Activated CD8-positive, alpha-beta memory T cell treated with anti-CD3 and anti-CD28 coated beads for 36 hours (primary cell): Measurements from ENCODE around the gene RABL3. TPM values are rescaled to one million over a fixed set of nuclear protein-coding genes. Genes with fewer than 3 reads are reported as not detected.
"Not testable (repeated sequence)": the region's sequence is repeated elsewhere in the genome, so short reads cannot be mapped to it uniquely, and the experiment has no call there.

ENCODE experiments used
- CTCF ChIA-PET: fragments of 350-600 bp; sonication (Branson Sonifier 250); formaldehyde crosslinking; loops from one replicate; lab custom pipeline; 2021; ENCODE audit warnings: antibody characterized with exemption; lab: Charles Lee
- POLR2A ChIA-PET: fragments of 350-600 bp; sonication (Branson Sonifier 250); formaldehyde crosslinking; loops from one replicate; lab custom pipeline; 2021; ENCODE audit warnings: antibody characterized with exemption; lab: Charles Lee
- total RNA-seq, 2 experiments: library from RNA; stranded (reverse); gene quantifications; one replicate each; pipeline ENCODE4 v1.2.3, GENCODE V29; 2021

Gene RABL3, protein sequence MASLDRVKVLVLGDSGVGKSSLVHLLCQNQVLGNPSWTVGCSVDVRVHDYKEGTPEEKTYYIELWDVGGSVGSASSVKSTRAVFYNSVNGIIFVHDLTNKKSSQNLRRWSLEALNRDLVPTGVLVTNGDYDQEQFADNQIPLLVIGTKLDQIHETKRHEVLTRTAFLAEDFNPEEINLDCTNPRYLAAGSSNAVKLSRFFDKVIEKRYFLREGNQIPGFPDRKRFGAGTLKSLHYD
- total RNA-seq: 10 to 100 TPM; 41.4 to 42.4 TPM

DNA sequence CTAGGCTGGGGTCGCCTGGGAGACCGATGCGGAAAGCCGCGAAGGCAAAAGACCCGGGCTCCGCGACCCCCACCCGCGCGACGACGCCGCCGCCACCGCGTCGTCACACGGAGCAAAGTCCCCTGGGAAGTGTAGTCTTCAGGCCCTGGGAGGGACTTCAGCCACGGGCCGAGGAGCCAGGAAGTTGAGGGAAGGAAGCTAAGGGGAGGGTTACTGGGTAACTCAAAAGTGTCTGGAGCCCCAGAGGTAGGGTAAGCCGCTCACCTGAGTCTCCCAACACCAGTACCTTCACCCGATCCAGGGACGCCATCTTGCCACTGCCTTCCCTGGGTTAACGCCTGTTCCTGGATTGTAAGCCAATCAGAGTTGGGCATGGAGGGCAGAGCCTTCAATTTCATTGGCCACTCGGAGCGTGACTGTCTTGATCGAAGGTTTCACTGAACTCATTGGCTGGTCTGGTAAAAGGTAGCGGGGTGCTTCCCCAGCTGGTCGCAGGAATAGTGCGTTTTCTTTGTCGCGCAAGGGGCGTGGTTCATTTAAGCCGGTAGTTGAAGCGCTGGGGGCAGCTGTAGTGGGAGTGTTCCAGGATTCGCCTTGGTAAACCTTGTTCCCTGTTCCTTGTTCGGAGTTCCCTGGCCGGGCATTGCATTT, at the start of gene RABL3, which contains the start of gene GTF2E1:
RABL3 (minus strand) TSS at position 319 of the 651 bp plus-strand sequence; CDS start at position 310, 9 bp downstream.
GTF2E1 (plus strand) TSS at position 547 of the 651 bp plus-strand sequence. CDS start 7,809 bp downstream, outside the sequence.
- POLR2A ChIA-PET: interaction anchor here (0.8 to 1.0 kb wide), 2 partner anchors 100 to 147 kb away, joined by 3 to 9 read pairs; partner anchors contain the start of gene NDUFB4
- CTCF ChIA-PET: interaction anchor here (0.7 to 1.4 kb wide), 3 partner anchors 35 to 124 kb away, joined by 3 to 4 read pairs (median 3); no protein-coding TSS in a partner anchor

DNA sequence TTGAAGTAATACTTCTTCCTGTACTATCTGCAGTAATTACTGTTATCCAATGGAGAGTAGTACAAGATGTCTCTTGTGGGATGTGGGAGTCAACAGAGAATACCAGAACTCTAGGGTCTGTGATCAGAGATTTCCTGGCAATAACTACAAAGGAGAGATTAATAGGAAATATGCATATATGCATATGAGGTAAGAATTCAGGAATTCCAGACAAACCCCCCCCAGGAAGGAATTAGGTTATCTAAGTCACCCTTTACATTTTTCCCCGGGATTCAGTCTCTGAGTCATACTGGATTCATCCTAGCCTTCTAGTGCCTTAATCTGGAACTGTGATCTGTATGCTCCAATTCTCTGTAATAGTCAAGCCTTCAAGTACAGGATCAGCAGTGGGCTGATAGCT, 49.6 kb upstream of the RABL3 start:
- ChIA-PET CTCF (no interaction called here), POLR2A (no interaction called here)

DNA sequence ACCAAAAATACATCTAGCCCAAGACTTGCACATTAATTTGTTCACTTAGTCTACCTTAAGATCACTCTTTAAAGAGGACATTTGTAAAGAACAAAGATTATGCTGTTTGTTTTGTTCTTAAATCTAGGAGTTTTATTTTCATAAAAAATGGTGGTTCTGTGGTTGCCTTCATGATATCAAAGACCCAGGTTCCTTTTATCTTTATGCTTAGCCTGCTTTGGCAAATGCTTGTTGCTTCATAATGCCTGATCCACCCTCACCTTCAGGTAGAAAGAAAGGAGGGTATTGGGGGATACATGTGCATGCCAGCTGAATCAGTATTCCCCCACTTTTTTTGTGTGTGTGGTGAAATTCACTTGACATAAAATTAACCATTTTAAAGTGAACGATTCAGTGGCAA, 48.7 kb upstream of the RABL3 start:
- POLR2A ChIA-PET: no interaction called here
- CTCF ChIA-PET: no interaction called here

DNA sequence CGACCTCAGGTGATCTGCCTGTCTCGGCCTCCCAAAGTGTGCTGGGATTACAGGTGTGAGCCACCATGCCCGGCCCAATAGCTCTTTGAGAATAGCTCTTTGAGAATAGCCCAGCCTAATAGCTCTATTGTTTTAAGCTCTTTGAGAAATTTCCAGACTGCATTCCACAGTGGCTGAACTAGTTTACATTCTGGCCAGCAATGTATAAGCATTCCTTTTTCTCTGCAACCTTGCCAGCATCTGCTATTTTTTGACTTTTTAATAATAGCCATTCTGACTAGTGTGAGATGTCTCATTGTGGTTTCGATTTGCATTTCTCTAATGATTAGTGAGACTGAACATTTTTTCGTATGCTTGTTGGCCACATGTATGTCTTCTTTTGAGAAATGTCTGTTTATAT, 43.5 kb upstream of the RABL3 start:
- CTCF ChIA-PET, POLR2A ChIA-PET: not testable (repeated sequence)

DNA sequence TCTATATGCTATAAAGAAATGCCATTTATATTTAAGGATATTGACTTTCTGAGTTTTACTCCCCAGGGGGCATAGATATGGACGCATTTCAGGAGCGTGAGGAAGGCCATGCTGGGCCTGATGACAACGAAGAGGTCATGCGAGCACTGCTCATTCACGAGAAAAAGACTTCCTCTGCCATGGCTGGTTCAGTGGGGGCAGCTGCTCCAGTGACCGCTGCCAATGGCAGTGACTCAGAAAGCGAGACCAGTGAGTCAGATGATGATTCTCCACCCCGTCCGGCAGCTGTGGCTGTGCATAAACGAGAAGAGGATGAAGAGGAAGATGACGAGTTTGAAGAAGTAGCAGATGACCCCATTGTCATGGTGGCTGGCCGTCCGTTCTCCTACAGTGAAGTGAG, 38.7 kb upstream of the RABL3 start:
- ChIA-PET POLR2A (no interaction called here), CTCF (interaction anchor here (1.2 kb wide), 1 partner anchor 14 kb away, joined by 4 read pairs; no protein-coding TSS in a partner anchor)

DNA sequence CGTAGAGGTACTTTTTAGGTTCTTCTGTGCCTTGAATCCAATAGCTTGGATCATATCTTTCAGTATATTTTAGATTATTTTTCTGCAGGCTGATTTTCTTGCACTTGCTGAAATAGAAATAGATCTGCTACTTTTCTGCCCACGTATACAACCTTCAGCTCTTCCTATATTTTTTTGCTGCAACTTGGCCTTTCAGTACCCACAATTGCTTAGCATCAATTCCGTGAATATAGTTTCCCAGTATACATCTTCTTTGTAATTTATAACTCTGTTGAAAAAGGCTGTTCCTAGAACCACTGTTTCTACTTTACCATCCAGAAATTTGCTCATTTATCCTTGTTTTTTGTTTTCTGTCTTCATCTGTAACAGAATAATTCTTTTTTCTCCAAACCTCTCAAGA, 36.5 kb upstream of the RABL3 start:
- ChIA-PET CTCF (no interaction called here), POLR2A (no interaction called here)

DNA sequence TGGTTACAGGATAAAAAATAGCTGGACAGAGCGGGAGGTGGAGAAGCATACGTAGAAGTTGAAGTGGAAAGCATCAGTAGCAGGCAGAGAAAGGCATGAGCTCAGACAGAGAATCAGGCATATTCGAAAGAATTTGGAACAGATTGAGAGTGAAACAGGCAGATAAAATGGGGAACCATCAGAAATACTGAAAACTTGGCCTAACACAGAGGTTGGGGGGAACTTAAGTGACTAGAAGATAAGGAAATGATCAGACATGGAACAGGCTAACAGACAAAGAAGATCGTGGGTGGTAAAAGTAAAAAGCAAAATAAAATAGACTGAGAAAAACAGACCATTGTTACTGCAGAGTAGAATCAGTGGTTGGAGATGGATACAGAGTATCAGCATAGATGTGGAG, 33.1 kb upstream of the RABL3 start:
- ChIA-PET CTCF (no interaction called here), POLR2A (interaction anchor here (0.7 kb wide), 1 partner anchor 10 kb away, joined by 3 read pairs; no protein-coding TSS in a partner anchor)

DNA sequence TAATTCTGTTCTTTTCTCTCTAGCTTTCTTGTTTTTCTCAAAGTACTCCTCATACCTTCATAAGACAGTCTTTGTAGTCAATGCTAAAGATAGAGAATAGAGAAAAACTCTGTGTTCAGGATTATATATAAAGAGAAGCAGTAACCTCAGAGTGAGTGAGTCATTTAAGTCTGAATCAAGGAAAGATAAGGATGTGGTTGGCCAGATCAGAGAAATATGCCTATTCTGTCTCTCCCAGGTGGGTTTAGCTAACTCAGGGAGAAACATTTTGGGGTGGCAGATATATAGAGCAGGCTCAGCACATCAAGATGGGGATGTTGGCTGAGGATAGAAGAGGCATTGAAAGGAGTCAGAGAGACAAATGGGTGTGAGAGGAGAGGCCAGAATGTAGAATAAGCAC, 31.6 kb upstream of the RABL3 start:
- CTCF ChIA-PET: no interaction called here
- POLR2A ChIA-PET: no interaction called here

DNA sequence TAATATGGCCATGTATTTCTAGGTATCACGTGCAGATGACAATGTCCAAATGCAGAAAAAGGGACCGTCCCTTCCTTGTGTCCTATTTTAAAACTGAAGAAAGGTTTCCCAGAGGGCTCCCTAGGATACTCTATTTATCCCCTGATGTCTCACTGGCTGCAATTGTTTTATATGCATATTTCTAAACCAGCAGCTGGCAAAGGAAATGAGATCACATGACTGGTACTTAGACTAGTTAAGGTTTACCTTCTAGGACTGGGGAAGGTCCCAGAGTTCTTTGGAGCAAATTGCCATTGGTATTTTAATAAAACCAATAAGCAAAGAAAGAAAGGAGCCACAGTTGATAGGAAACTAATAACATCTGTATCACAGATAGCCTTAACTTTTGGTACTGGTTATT, 29.8 kb upstream of the RABL3 start:
- CTCF ChIA-PET: no interaction called here
- POLR2A ChIA-PET: no interaction called here

DNA sequence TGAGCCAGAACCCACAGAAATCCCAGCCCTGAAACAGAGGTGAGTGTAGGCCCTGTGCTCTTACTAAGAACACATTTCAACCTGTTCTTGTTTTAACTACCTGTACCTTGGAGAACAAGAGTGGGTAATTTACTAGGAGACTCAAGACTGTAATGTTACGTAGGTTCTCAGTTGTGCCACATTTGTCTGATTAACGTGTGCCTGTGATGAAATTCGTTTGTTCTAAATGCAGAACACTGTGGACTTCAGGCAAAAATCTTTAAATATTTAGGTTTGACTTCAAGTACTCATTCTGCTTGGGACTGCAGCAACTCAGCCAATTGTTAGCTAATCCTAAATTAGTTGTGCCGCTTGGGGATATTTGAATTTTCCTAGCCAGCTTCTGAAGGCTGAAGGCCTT, 28.6 kb upstream of the RABL3 start:
- CTCF ChIA-PET: no interaction called here

DNA sequence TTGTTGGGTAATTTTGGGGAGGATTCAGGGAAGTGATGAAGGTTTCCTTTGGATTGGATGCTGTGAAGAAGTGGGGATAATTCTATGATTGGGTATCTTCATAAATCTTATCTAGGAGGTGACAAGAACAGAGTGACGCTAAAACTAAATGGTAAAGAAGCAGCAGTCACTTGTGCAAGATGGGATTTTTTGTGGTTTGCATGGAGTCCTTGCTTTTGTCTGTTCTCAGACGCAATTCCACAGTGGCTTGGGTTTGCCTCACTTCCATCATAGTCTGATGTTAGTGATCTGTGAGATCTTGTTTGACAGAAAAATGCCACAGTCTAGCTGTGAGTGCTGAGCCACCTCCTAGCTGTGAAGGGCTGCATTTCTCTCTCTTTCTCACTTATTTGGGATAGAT, 27.1 kb upstream of the RABL3 start:
- CTCF ChIA-PET: no interaction called here

More for the DNA sequence above, 28.6 kb upstream of the RABL3 start:
- POLR2A ChIA-PET: no interaction called here

DNA sequence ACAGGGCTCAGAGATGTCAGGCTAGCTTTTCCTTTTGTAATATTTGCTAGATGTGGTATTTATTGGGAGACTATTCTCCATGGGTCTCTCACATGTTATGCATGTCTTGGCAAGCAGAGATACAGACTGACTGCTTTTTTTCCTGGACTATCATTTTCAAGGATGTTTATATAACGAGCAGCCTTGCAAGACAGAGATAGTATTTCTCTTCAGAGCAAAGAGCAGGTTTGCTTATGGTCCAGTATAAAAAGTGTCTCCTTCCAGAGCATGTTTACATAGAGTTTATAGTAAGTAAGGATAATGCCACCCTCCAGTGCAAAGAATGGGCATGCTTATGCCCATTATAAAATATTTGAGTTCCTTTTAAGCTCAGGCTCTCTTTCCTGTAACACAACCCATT, 24.8 kb upstream of the RABL3 start:
- ChIA-PET POLR2A (no interaction called here), CTCF (no interaction called here)

More for the DNA sequence above, 27.1 kb upstream of the RABL3 start:
- POLR2A ChIA-PET: no interaction called here

DNA sequence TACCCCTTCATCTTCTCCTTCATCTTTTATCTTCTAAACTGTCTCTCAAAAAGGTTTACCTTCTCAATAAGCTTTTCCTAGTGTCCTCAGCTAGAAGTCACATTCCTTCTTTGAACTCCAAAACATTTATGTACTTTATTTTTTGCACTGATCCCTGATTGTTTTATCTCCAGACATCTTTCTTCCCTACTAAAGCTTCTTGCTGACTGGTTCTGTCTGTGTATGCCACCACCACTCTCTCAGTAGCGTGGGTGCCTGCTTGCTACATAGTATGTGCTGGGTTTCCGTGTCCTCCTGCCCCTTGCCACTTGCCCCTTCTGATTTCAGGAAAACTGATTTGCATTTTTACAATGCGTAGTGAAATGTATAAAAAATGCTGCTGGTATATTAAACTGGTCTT, 24.3 kb upstream of the RABL3 start:
- POLR2A ChIA-PET: no interaction called here
- CTCF ChIA-PET: no interaction called here

DNA sequence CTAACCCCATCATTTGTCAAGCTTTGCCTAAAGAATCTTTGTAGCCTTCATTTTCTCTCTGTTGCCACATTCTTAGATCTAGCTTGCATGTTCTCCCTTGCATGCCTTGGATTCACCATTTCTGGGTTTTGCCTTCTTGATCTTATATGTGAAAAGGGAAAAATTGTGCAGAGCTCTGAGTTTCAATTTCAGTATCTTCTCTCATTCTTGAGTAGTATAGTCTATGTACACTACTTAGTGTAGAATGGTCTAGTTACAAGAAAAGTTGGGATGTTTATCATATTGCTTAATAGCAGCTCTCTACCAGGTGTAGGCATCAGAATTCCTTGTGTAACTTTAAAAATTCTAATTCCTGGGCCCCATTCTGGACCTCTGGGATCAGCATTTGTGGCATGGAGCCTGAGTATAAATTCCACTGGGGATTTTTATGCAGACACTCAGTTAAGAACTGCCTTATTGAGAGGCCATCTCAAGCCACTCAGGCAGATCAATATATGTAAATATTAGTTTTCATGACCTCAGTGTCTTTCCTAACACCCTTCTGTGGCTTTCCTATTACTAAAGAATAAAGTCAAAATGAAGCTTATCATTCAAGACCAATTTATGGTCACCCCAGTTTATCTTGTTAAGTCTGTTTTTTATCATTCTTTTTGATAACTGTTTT, 23.6 kb upstream of the RABL3 start:
- CTCF ChIA-PET: no interaction called here

DNA sequence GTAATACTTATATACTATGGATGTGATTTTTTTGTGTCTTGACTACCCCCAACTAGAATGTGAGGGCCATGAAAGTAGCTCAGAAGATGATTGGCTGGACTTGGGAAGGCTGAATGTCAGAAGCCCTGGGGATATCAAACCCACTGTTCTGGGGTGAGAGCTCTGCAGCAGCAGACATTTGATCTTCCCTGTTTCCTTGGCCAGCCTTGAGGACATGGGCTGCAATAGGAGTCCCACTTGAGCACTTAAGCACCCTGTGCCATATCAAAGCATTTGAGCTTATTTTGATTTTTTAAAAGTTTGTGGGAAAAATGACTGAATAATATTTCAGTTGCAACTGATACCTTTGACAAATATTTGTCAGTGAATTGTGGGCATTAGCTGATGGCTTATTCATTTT, 21.9 kb upstream of the RABL3 start:
- ChIA-PET CTCF (no interaction called here), POLR2A (no interaction called here)

More for the DNA sequence above, 23.6 kb upstream of the RABL3 start:
- POLR2A ChIA-PET: no interaction called here

DNA sequence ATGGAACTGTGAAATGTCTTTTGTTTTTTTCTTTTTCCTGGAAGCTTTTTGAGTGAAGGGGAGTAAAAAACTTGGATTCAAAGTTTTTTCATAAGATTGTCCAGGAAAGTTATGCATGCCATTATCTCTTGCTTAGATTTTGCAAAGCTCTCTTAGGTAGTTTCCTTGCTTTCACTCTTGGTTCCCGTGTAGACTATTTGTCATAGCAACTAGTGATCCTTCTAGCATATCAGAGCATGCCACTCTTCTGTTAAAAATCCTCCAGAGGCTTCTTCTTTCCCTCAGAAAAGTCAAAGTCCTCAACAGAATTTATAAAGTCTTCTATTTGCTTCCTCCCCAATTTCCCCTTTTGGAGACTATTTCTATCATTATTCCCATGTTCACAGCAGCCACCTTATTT, 21.3 kb upstream of the RABL3 start:
- ChIA-PET POLR2A (no interaction called here), CTCF (no interaction called here)

DNA sequence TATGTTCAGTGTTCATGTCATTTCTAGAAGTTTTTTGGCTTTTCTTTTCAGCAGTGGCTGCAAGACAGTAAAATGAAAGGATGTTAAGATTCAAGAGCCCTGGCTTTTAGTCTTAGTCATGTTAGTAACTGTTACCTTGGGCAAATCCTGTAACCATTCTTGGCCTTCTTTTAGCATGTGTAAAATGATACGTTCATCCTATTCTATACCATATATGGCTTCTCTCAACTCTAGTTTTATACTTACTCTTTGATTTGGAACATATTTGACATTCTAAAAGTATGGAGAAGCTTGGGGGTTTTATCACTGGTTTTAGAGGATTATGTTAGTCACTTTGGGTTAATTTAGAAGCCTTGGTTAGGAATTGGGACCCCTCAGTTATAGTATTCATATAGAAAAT, 20.3 kb upstream of the RABL3 start:
- POLR2A ChIA-PET: no interaction called here
- CTCF ChIA-PET: no interaction called here

DNA sequence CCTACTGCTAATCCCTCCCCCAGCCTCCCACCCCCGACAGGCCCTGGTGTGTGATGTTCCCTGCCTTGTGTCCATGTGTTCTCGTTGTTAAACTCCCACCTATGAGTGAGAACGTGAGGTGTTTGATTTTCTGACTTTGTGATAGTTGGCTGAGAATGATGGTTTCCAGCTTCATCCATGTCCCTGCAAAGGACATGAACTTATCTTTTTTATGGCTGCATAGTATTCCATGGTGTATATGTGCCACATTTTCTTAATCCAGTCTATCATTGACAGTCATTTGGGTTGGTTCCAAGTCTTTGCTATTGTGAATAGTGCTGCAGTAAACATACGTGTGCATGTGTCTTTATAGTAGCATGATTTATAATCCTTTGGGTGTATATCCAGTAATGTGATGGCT, 16.2 kb upstream of the RABL3 start:
- POLR2A ChIA-PET, CTCF ChIA-PET: not testable (repeated sequence)

DNA sequence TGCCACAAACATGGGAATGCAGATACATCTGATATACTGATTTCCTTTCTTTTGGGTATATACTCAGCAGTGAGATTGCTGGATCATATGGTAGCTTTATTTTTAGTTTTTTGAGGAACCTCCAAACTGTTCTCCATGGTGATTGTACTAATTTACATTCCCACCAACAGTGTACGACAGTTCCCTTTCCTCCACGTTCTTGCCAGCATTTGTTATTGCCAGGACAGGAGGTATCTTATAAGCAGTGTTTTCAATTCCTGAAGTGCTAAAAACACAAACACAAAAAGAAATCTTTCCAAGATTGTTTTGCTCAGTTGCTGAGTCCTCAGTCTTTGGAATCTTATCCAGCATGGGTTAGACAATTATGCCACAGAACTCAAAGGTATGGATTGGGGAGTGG, 13.7 kb upstream of the RABL3 start:
- POLR2A ChIA-PET: no interaction called here
- CTCF ChIA-PET: no interaction called here

DNA sequence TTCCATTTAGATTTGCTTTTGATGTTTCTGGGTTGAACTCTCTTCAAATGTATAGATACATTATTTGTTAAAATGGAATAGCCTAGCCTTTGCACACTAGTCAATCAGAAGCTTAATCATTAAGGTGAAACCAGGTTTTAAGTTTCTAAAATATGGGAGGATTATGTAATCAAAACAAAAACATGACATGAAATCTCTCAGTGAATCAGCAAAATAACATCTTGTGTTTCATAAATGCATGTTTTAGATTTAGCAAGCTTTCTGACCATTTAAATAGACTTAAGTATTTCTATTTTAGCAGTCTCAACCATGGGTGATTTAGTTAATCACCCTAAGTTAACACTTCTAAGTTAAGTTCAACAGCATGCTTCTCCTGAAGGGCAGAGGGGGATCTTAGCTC, 11.5 kb upstream of the RABL3 start:
- ChIA-PET POLR2A (no interaction called here), CTCF (interaction anchor here (0.6 kb wide), 1 partner anchor 921 kb away, joined by 4 read pairs; no protein-coding TSS in a partner anchor)
